ENCODE results near the gene EGLN2. TPM values are rescaled to one million over a fixed set of nuclear protein-coding genes. Genes with fewer than 3 reads are reported as not detected.
A peak's percentile ranks its signal among the peaks of the same experiment; 100 is the strongest.

Gene EGLN2
- total and polyA plus RNA-seq, 2 of the 4 experiments (the other 2 are of a cell fraction) = 54.1 to 60.2 TPM

DNA sequence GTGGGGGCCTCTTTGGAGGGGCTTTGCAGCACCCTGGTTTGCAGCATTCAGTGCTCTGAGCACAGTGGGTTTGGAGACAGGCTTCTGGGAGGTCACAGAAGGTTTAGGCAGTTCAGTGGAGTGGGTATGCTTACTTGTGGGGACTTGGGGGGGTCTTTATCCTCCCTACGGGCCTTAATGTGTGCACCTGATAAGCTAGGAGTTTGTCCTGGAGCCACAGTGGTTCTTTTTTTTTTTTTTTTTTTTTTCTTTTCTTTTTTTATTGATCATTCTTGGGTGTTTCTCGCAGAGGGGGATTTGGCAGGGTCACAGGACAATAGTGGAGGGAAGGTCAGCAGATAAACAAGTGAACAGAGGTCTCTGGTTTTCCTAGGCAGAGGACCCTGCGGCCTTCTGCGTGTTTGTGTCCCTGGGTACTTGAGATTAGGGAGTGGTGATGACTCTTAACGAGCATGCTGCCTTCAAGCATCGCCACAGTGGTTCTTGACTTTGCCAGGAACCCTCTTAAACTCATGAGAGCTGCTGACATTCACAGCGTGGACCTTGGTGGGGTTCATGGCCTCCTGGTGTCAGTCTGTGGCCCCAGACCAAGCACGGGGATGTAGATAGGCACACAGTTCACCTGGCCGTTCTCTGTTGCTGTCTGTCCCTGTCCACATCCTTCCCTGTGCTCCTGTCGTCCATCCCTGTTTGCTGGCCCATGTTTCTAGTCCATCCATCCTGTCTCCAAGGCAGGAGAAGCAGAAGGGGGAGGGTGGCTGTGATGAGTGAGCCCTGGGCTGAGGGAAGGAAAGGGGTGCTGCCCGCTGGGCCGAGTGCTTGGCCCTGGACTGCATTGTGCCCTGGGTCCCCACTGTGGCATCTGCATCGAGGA lies 2.7 kb downstream of the EGLN2 start:
- H2AK9ac ChIP-seq (replicated peaks; ENCODE audit: low read depth, low read length, poor library complexity) = peak overlapping the region; percentile 1
- peak overlapping the region; percentile 44 for H3K9ac ChIP-seq (ENCODE audit: low read depth, low read length)
- H3K27ac ChIP-seq (ENCODE audit: insufficient read depth, low read length) = peak overlapping the region; percentile 18; the same call in 1 of the 2 replicates
- H3K4me1 ChIP-seq (ENCODE audit: control insufficient read depth, insufficient read depth, low read length) = peaks cover 40% of the 10 kb centered on the region
- H3K14ac ChIP-seq (replicated peaks; ENCODE audit: low read depth, low read length) = peak overlapping the region; percentile 2; the same call in 1 of the 2 replicates
- no peak overlapping the region for H4K8ac ChIP-seq (ENCODE audit: low read depth in 2 of 2, low read length in 2 of 2)
- in situ Hi-C loops (cut with MboI; ENCODE audit: low sequenced_read_pairs) = no loop called here
- POLR2A ChIA-PET (ENCODE audit: unreplicated experiment) = interaction anchor here (0.5 to 0.7 kb wide), 2 partner anchors 19 to 141 kb away, joined by 4 to 11 read pairs; no protein-coding TSS in a partner anchor
- H4K20me1 ChIP-seq (ENCODE audit: insufficient read depth, low read length) = peaks cover 70% of the 10 kb centered on the region
- no TSS peak for BruUV-seq (replicated peaks)
- TF ChIP-seq POLR2A (IDR thresholded peaks at IDR 0.05; ENCODE audit: low read depth, low read length) = no peak
- TF ChIP-seq, protein P1, sequence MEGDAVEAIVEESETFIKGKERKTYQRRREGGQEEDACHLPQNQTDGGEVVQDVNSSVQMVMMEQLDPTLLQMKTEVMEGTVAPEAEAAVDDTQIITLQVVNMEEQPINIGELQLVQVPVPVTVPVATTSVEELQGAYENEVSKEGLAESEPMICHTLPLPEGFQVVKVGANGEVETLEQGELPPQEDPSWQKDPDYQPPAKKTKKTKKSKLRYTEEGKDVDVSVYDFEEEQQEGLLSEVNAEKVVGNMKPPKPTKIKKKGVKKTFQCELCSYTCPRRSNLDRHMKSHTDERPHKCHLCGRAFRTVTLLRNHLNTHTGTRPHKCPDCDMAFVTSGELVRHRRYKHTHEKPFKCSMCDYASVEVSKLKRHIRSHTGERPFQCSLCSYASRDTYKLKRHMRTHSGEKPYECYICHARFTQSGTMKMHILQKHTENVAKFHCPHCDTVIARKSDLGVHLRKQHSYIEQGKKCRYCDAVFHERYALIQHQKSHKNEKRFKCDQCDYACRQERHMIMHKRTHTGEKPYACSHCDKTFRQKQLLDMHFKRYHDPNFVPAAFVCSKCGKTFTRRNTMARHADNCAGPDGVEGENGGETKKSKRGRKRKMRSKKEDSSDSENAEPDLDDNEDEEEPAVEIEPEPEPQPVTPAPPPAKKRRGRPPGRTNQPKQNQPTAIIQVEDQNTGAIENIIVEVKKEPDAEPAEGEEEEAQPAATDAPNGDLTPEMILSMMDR (conservative IDR thresholded peaks at IDR 0.05; ENCODE audit: low read depth, low read length) = no peak
- TF ChIP-seq, protein P2, sequence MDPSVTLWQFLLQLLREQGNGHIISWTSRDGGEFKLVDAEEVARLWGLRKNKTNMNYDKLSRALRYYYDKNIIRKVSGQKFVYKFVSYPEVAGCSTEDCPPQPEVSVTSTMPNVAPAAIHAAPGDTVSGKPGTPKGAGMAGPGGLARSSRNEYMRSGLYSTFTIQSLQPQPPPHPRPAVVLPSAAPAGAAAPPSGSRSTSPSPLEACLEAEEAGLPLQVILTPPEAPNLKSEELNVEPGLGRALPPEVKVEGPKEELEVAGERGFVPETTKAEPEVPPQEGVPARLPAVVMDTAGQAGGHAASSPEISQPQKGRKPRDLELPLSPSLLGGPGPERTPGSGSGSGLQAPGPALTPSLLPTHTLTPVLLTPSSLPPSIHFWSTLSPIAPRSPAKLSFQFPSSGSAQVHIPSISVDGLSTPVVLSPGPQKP (IDR thresholded peaks at IDR 0.05; ENCODE audit: borderline replicate concordance, low read depth, low read length) = no peak
- no peak for TF ChIP-seq SMC3 (IDR thresholded peaks at IDR 0.05; ENCODE audit: low read depth, low read length)
- TF ChIP-seq NFE2L2 (IDR thresholded peaks at IDR 0.05; ENCODE audit: low read depth, low read length) = no peak
- no peak for TF ChIP-seq RFX5 (IDR thresholded peaks at IDR 0.05; ENCODE audit: low read depth, low read length)
- no peaks in the 10 kb centered on the region for H3K9me3 ChIP-seq (ENCODE audit: control insufficient read depth, insufficient read depth, low read length)
- H2AFZ ChIP-seq (replicated peaks; ENCODE audit: low read length, poor library complexity) = peak overlapping the region; percentile 10
- peaks cover 8 to 78% of the 10 kb centered on the region in 2 experiments; a peak in 3 of 4 replicates for H3K79me1 ChIP-seq (ENCODE audit: low read depth in 1 of 2, low read length in 2 of 2)
- H3K36me3 ChIP-seq (ENCODE audit: control insufficient read depth, insufficient read depth, low read length) = peaks cover 44% of the 10 kb centered on the region
- H2AK5ac ChIP-seq (ENCODE audit: low read depth, low read length) = 0 out of 2 replicates have a peak overlapping the region, but pooled peaks have one; percentile 9
- 0 out of 2 replicates have a peak overlapping the region, but pooled peaks have one; percentile 3 for H3K4ac ChIP-seq (ENCODE audit: low read depth, low read length)
- no peak for ATAC-seq (ENCODE audit: low read depth)
- H2BK15ac ChIP-seq (ENCODE audit: low read depth, low read length) = no peak overlapping the region
- peak overlapping the region; percentile 82 for H3K23ac ChIP-seq (ENCODE audit: low read depth, low read length)
- WGBS, 2 experiments (ENCODE audit: extremely low coverage in 2 of 2, insufficient read length in 1 of 2) = 58% methylated on average over 4 of the region's 13 CpGs; no CpG with 5 or more reads in 1 of the 2 experiments
- no peaks in the 10 kb centered on the region for H3K27me3 ChIP-seq (ENCODE audit: control insufficient read depth, insufficient read depth, low read length)
- no peak overlapping the region for H2BK120ac ChIP-seq (ENCODE audit: low read depth, low read length)
- H4K91ac ChIP-seq (ENCODE audit: insufficient read depth, low read depth, low read length) = no peak overlapping the region
- H4K5ac ChIP-seq (ENCODE audit: low read depth, low read length) = no peak overlapping the region
- H3K4me2 ChIP-seq (ENCODE audit: low read depth, low read length) = peak overlapping the region; percentile 81
- intact Hi-C loops (cut with micrococcal nuclease) = no loop called here
- no peak overlapping the region for H3K18ac ChIP-seq (ENCODE audit: low read depth, low read length)
- dilution Hi-C loops (cut with HindIII; ENCODE audit: low sequenced_read_pairs, unreplicated experiment) = no loop called here
- H2BK20ac ChIP-seq (ENCODE audit: low read depth, low read length) = no peak overlapping the region
- no peak overlapping the region for H2BK5ac ChIP-seq (ENCODE audit: low read depth, low read length, poor library complexity, severe bottlenecking)
- H3K4me3 ChIP-seq (ENCODE audit: insufficient read depth, low read depth, low read length) = no peak overlapping the region; the same call in 1 of the 2 replicates
- H3K56ac ChIP-seq (ENCODE audit: extremely low read depth, insufficient read depth, low read length) = no peak overlapping the region
- H3K9me1 ChIP-seq (ENCODE audit: insufficient read depth, low read length) = peaks cover 36% of the 10 kb centered on the region
- no peak for DNase-seq
- CTCF ChIA-PET = no interaction called here
